H1 (cell line): ENCODE data around the gene GALNT2. TPM values are rescaled to one million over a fixed set of nuclear protein-coding genes. Genes with fewer than 3 reads are reported as not detected.

Experiments
- CEBPB ChIP-seq: IDR thresholded peaks from 2 replicates; pipeline ENCODE4 v1.6.1; 2012; ENCODE audit warnings: low read depth, low read length
- SIRT6 ChIP-seq: IDR thresholded peaks from one replicate; pipeline ENCODE4 v1.7.1; 2012; ENCODE audit warnings: low read length, inconsistent platforms
- TAF7 ChIP-seq: optimal IDR thresholded peaks from 2 replicates; pipeline ENCODE3; 2011; ENCODE audit warnings: low read depth, mild to moderate bottlenecking, inconsistent platforms, low read length, moderate library complexity, borderline replicate concordance
- TEAD4 ChIP-seq: IDR thresholded peaks from 2 replicates; pipeline ENCODE4 v1.6.1; 2012; ENCODE audit warnings: low read depth, low read length, inconsistent platforms, mixed read lengths
- polyA plus RNA-seq, 7 experiments: library from polyadenylated mRNA; depleted of rRNA in 3 of 7; stranded (reverse) in 5 of 7; unstranded in 2 of 7; fragments of >200 nt in 5 of 7; fragments of 200-250 nt in 2 of 7; gene quantifications; 1 replicate in 5 of 7; 2 replicates in 1 of 7; 4 replicates in 1 of 7; pipeline versions ENCODE4 v1.2.1 to v1.2.3, GENCODE V29; 2011 to 2013; ENCODE audit warnings: missing spikeins in 2 of 7, mixed read lengths in 2 of 7
- total RNA-seq: library from RNA; stranded (reverse); fragmentation: NEBNext Ultra II Directional; extraction: Animal tissue kit (Norgen Biotek cat#: 25700); gene quantifications from 2 replicates; pipeline ENCODE4 v1.2.1, GENCODE V29; 2021

GALNT2 gene
- total and polyA plus RNA-seq, 2 of the 8 experiments (the other 6 are each of a cell fraction or from before 2014, with no cell fraction given), result 34.5 to 75.3 TPM

GRCh38 chr1:230243583-230244353 is 176.7 kb downstream of the GALNT2 start (continued):
- TF ChIP-seq CEBPB, result no peak
- TF ChIP-seq TAF7, result no peak
- no peak for TF ChIP-seq SIRT6
- no peak for TF ChIP-seq TEAD4
